HepG2 (cell line): Measurements from ENCODE around the gene ETHE1. TPM values are rescaled to one million over a fixed set of nuclear protein-coding genes. Genes with fewer than 3 reads are reported as not detected.

Experiments
- CSRNP2 ChIP-seq: sonication (generic); formaldehyde crosslinking; conservative IDR thresholded peaks from 2 replicates; pipeline ENCODE4 v1.8.0; 2022; ENCODE audit warnings: low read depth, missing genetic modification reagents
- ESRRA ChIP-seq: sonication (generic); formaldehyde crosslinking; IDR thresholded peaks from 2 replicates; pipeline ENCODE4 v1.5.1; 2020; ENCODE audit warnings: mild to moderate bottlenecking, low read depth, missing genetic modification reagents
- FOXP1 ChIP-seq, 2 experiments: fragments of 450-650 bp in 1 of 2; IDR thresholded peaks; 2 replicates each; pipeline ENCODE4 v1.6.1; 2017 to 2018; ENCODE audit warnings: antibody characterized with exemption in 1 of 2
- FUBP1 ChIP-seq: sonication (generic); formaldehyde crosslinking; IDR thresholded peaks from 2 replicates; pipeline ENCODE4 v1.5.1; 2020; ENCODE audit warnings: missing genetic modification reagents, mild to moderate bottlenecking, borderline replicate concordance
- HOXA3 ChIP-seq: sonication (generic); formaldehyde crosslinking; IDR thresholded peaks from 2 replicates; pipeline ENCODE4 v1.5.0; 2020; ENCODE audit warnings: missing genetic modification reagents
- MED13 ChIP-seq: sonication (generic); formaldehyde crosslinking; IDR thresholded peaks from 2 replicates; pipeline ENCODE4 v1.5.0; 2020; ENCODE audit warnings: missing genetic modification reagents
- MIXL1 ChIP-seq: IDR thresholded peaks from 2 replicates; pipeline ENCODE4 v1.6.1; 2016
- MTF2 ChIP-seq: sonication (generic); formaldehyde crosslinking; IDR thresholded peaks from 2 replicates; pipeline ENCODE4 v1.5.0; 2020; ENCODE audit warnings: missing genetic modification reagents, borderline replicate concordance
- NR1H2 ChIP-seq: sonication (generic); formaldehyde crosslinking; IDR thresholded peaks from 2 replicates; pipeline ENCODE4 v1.8.1; 2022; ENCODE audit warnings: low read depth, missing genetic modification reagents, borderline replicate concordance
- PTBP1 ChIP-seq: fragments of 200-400 bp; formaldehyde crosslinking; IDR thresholded peaks from 2 replicates; pipeline ENCODE4 v1.6.1; 2018; ENCODE audit warnings: low read length, low read depth; ENCODE audit not compliant: poor library complexity, severe bottlenecking
- SP5 ChIP-seq: IDR thresholded peaks from 2 replicates; pipeline ENCODE4 v1.6.1; 2016; ENCODE audit warnings: low read depth, borderline replicate concordance
- SPEN ChIP-seq: sonication (generic); formaldehyde crosslinking; IDR thresholded peaks from 2 replicates; pipeline ENCODE4 v1.5.1; 2020; ENCODE audit warnings: low read depth, mild to moderate bottlenecking, missing genetic modification reagents
- XRCC5 ChIP-seq: fragments of 200-400 bp; formaldehyde crosslinking; optimal IDR thresholded peaks from 2 replicates; pipeline ENCODE3; 2017; ENCODE audit warnings: mild to moderate bottlenecking, low read length
- ZNF253 ChIP-seq: sonication (generic); formaldehyde crosslinking; IDR thresholded peaks from 2 replicates; pipeline ENCODE4 v1.8.0; 2022; ENCODE audit warnings: mild to moderate bottlenecking, missing genetic modification reagents, borderline replicate concordance
- ZNF317 ChIP-seq: sonication (generic); formaldehyde crosslinking; IDR thresholded peaks from 2 replicates; pipeline ENCODE4 v1.5.0; 2020; ENCODE audit warnings: mild to moderate bottlenecking, missing genetic modification reagents
- ZNF616 ChIP-seq: sonication (generic); formaldehyde crosslinking; IDR thresholded peaks from 2 replicates; pipeline ENCODE4 v1.5.0; 2020; ENCODE audit warnings: low read depth, mild to moderate bottlenecking, missing genetic modification reagents
- ZNF7 ChIP-seq: IDR thresholded peaks from 2 replicates; pipeline ENCODE4 v1.6.1; 2016; ENCODE audit warnings: missing biosample characterization, missing genetic modification reagents
- ZNF768 ChIP-seq: sonication (generic); formaldehyde crosslinking; IDR thresholded peaks from 2 replicates; pipeline ENCODE4 v1.4.0; 2020; ENCODE audit warnings: missing genetic modification reagents
- ZNF777 ChIP-seq: sonication (generic); formaldehyde crosslinking; IDR thresholded peaks from 2 replicates; pipeline ENCODE4 v1.4.0; 2020; ENCODE audit warnings: missing genetic modification reagents
- polyA plus RNA-seq, 8 experiments: library from polyadenylated mRNA; depleted of rRNA in 3 of 8; stranded (reverse) in 7 of 8; unstranded in 1 of 8; fragments of >200 nt; fragmentation: Illumina TruSeq in 4 of 8; extraction: Trizol in 4 of 8; gene quantifications; 2 replicates each; pipeline versions ENCODE4 v1.2.1 to v1.2.3, GENCODE V29; 2011 to 2016; ENCODE audit warnings: low read depth in 4 of 8, missing spikeins in 1 of 8, mixed read lengths in 1 of 8; ENCODE audit not compliant: insufficient read depth in 1 of 8
- total RNA-seq, 5 experiments: library from RNA; depleted of rRNA; stranded (reverse); fragments of >200 nt; fragmentation: Illumina TruSeq; extraction: Trizol; gene quantifications; 2 replicates each; pipeline ENCODE4 v1.2.3, GENCODE V29; 2016; ENCODE audit warnings: low read depth in 1 of 5
- TF ChIP-seq, protein P1 (sequence below): sonication (generic); formaldehyde crosslinking; IDR thresholded peaks from 2 replicates; pipeline ENCODE4 v1.8.0; 2023; ENCODE audit warnings: mild to moderate bottlenecking, missing genetic modification reagents
- TF ChIP-seq, protein P2 (sequence below): sonication (generic); formaldehyde crosslinking; IDR thresholded peaks from 2 replicates; pipeline ENCODE4 v1.4.0; 2020; ENCODE audit warnings: missing genetic modification reagents, borderline replicate concordance
- TF ChIP-seq, protein P3 (sequence below): IDR thresholded peaks from 2 replicates; pipeline ENCODE4 v1.6.1; 2018; ENCODE audit warnings: missing genetic modification reagents

The ETHE1 gene
- total and polyA plus RNA-seq, 2 of the 13 experiments (the other 11 are each of a cell fraction or from before 2014, with no cell fraction given): 32.5 to 58.4 TPM

- TF ChIP-seq, protein P1, sequence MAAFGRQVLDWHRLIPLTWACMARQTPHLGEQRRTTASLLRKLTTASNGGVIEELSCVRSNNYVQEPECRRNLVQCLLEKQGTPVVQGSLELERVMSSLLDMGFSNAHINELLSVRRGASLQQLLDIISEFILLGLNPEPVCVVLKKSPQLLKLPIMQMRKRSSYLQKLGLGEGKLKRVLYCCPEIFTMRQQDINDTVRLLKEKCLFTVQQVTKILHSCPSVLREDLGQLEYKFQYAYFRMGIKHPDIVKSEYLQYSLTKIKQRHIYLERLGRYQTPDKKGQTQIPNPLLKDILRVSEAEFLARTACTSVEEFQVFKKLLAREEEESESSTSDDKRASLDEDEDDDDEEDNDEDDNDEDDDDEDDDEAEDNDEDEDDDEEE (CRISPR knock-in tag): no peak
- TF ChIP-seq ZNF777 (CRISPR knock-in tag): no peak
- TF ChIP-seq FOXP1 (IDR thresholded peaks at IDR 0.05): no peak
- no peak for TF ChIP-seq FOXP1 (CRISPR knock-in tag; IDR thresholded peaks at IDR 0.05)
- TF ChIP-seq MIXL1 (CRISPR knock-in tag): no peak
- TF ChIP-seq MED13 (CRISPR knock-in tag): no peak
- no peak for TF ChIP-seq HOXA3
- peak; percentile 74; the same call in 1 of the 2 replicates for TF ChIP-seq MTF2 (CRISPR knock-in tag)
- no peak for TF ChIP-seq FUBP1
- no peak for TF ChIP-seq XRCC5
- no peak for TF ChIP-seq CSRNP2 (CRISPR knock-in tag)
- TF ChIP-seq SP5: 0 out of 2 replicates have a peak, but pooled peaks have one; percentile 25
- TF ChIP-seq, protein P2, sequence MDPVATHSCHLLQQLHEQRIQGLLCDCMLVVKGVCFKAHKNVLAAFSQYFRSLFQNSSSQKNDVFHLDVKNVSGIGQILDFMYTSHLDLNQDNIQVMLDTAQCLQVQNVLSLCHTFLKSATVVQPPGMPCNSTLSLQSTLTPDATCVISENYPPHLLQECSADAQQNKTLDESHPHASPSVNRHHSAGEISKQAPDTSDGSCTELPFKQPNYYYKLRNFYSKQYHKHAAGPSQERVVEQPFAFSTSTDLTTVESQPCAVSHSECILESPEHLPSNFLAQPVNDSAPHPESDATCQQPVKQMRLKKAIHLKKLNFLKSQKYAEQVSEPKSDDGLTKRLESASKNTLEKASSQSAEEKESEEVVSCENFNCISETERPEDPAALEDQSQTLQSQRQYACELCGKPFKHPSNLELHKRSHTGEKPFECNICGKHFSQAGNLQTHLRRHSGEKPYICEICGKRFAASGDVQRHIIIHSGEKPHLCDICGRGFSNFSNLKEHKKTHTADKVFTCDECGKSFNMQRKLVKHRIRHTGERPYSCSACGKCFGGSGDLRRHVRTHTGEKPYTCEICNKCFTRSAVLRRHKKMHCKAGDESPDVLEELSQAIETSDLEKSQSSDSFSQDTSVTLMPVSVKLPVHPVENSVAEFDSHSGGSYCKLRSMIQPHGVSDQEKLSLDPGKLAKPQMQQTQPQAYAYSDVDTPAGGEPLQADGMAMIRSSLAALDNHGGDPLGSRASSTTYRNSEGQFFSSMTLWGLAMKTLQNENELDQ (CRISPR knock-in tag): no peak
- TF ChIP-seq NR1H2: no peak
- 0 out of 2 replicates have a peak, but pooled peaks have one; percentile 29 for TF ChIP-seq ESRRA
- no peak for TF ChIP-seq ZNF616 (CRISPR knock-in tag)
- TF ChIP-seq ZNF317 (CRISPR knock-in tag): no peak
- TF ChIP-seq ZNF7 (CRISPR knock-in tag): no peak
- peak; percentile 16; the same call in 1 of the 2 replicates for TF ChIP-seq SPEN (CRISPR knock-in tag)
- no peak for TF ChIP-seq ZNF253 (CRISPR knock-in tag)
- TF ChIP-seq, protein P3, sequence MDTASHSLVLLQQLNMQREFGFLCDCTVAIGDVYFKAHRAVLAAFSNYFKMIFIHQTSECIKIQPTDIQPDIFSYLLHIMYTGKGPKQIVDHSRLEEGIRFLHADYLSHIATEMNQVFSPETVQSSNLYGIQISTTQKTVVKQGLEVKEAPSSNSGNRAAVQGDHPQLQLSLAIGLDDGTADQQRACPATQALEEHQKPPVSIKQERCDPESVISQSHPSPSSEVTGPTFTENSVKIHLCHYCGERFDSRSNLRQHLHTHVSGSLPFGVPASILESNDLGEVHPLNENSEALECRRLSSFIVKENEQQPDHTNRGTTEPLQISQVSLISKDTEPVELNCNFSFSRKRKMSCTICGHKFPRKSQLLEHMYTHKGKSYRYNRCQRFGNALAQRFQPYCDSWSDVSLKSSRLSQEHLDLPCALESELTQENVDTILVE: no peak
- peak; percentile 51; the same call in 1 of the 2 replicates for TF ChIP-seq ZNF768
- no peak for TF ChIP-seq PTBP1
Observed at GRCh38 chr19:43504426-43505185, 22.4 kb downstream of the ETHE1 start, which contains the start of gene PHLDB3 (continued).
